Neural cell (in vitro differentiated cells): ENCODE data around the gene PRUNE2. TPM values are rescaled to one million over a fixed set of nuclear protein-coding genes. Genes with fewer than 3 reads are reported as not detected.

Source experiments
- H2AFZ ChIP-seq: fragments of 200-600, 300-800 bp; sonication (generic), shearing (Covaris generic); 2 replicates; pipeline ENCODE4 v1.6.0; 2014; ENCODE audit warnings: low read depth, mild to moderate bottlenecking, antibody characterized with exemption, low read length, moderate library complexity
- H3F3A ChIP-seq: fragments of 200-600 bp; shearing (Covaris generic); 2 replicates; pipeline ENCODE4 v1.6.1; 2016; ENCODE audit warnings: mild to moderate bottlenecking, moderate library complexity, mixed read lengths, antibody characterized with exemption, low read length; ENCODE audit not compliant: insufficient read depth, poor library complexity, severe bottlenecking
- H3K27ac ChIP-seq: fragments of 200-600, 300-800 bp; sonication (generic), shearing (Covaris generic); 2 replicates; pipeline ENCODE4 v1.5.1; 2014; ENCODE audit warnings: mild to moderate bottlenecking, low read length, moderate library complexity
- H3K27me3 ChIP-seq: fragments of 300-800, 200-600 bp; sonication (generic), shearing (Covaris generic); 2 replicates; pipeline ENCODE4 v1.6.0; 2014; ENCODE audit warnings: mild to moderate bottlenecking, low read depth, low read length, moderate library complexity; ENCODE audit not compliant: insufficient read depth
- H3K36me3 ChIP-seq: fragments of 300-800, 200-600 bp; sonication (generic), shearing (Covaris generic); 2 replicates; pipeline ENCODE4 v1.5.1; 2014; ENCODE audit warnings: mild to moderate bottlenecking, antibody characterized with exemption, low read length, moderate library complexity; ENCODE audit not compliant: insufficient read depth
- H3K4me2 ChIP-seq: fragments of 300-800, 200-600 bp; sonication (generic), shearing (Covaris generic); 2 replicates; pipeline ENCODE4 v1.6.0; 2014; ENCODE audit warnings: mild to moderate bottlenecking, low read length
- H3K4me3 ChIP-seq: fragments of 300-800, 200-600 bp; sonication (generic), shearing (Covaris generic); 2 replicates; pipeline ENCODE4 v1.5.1; 2014; ENCODE audit warnings: mild to moderate bottlenecking, low read length, moderate library complexity
- H3K79me2 ChIP-seq: fragments of 200-600 bp; shearing (Covaris generic); replicated peaks from 2 replicates; pipeline ENCODE4 v1.6.0; 2014; ENCODE audit warnings: mild to moderate bottlenecking, low read length, moderate library complexity; ENCODE audit not compliant: insufficient read depth
- H3K9ac ChIP-seq: fragments of 300-800, 200-600 bp; sonication (generic), shearing (Covaris generic); 2 replicates; pipeline ENCODE4 v1.6.1; 2016; ENCODE audit warnings: mild to moderate bottlenecking, low read length, mixed read lengths
- H3K9me2 ChIP-seq: fragments of 200-600 bp; shearing (Covaris generic); 2 replicates; pipeline ENCODE4 v1.6.1; 2016; ENCODE audit warnings: mild to moderate bottlenecking, low read length, mixed read lengths; ENCODE audit not compliant: insufficient read depth
- H3K9me3 ChIP-seq: fragments of 200-600, 300-800 bp; sonication (generic), shearing (Covaris generic); 2 replicates; pipeline ENCODE4 v1.6.1; 2016; ENCODE audit warnings: mild to moderate bottlenecking, mixed run types, low read length, moderate library complexity, mixed read lengths
- H4K20me1 ChIP-seq: fragments of 200-600 bp; shearing (Covaris generic); 2 replicates; pipeline ENCODE4 v1.6.1; 2016; ENCODE audit warnings: mild to moderate bottlenecking, mixed run types; ENCODE audit not compliant: insufficient read depth
- CTCF ChIP-seq: fragments of 450-650 bp; IDR thresholded peaks from 2 replicates; pipeline ENCODE4 v1.5.1; 2014; ENCODE audit warnings: antibody characterized with exemption, mild to moderate bottlenecking, moderate library complexity; ENCODE audit not compliant: poor library complexity, severe bottlenecking
- EP300 ChIP-seq: fragments of 450-650 bp; conservative IDR thresholded peaks from 2 replicates; pipeline ENCODE4 v1.6.1; 2014; ENCODE audit warnings: antibody characterized with exemption, mild to moderate bottlenecking, moderate library complexity; ENCODE audit not compliant: poor library complexity, severe bottlenecking
- EZH2 ChIP-seq: fragments of 200-600, 300-800 bp; shearing (Covaris generic), sonication (generic); IDR thresholded peaks from 2 replicates; pipeline ENCODE4 v1.6.1; 2014; ENCODE audit warnings: antibody characterized with exemption, low read length, borderline replicate concordance, mild to moderate bottlenecking; ENCODE audit not compliant: insufficient read depth, poor library complexity, severe bottlenecking
- MXI1 ChIP-seq: fragments of 450-650 bp; conservative IDR thresholded peaks from 2 replicates; pipeline ENCODE4 v1.6.1; 2014; ENCODE audit warnings: antibody characterized with exemption, mild to moderate bottlenecking; ENCODE audit not compliant: poor library complexity, severe bottlenecking
- POLR2AphosphoS5 ChIP-seq: IDR thresholded peaks from 2 replicates; pipeline ENCODE4 v1.6.1; 2012
- RAD21 ChIP-seq: fragments of 450-650 bp; conservative IDR thresholded peaks from 2 replicates; pipeline ENCODE4 v1.6.1; 2014; ENCODE audit warnings: antibody characterized with exemption, mild to moderate bottlenecking, moderate library complexity
- SMC3 ChIP-seq: fragments of 450-650 bp; conservative IDR thresholded peaks from 2 replicates; pipeline ENCODE4 v1.6.1; 2014; ENCODE audit warnings: antibody characterized with exemption, mild to moderate bottlenecking, moderate library complexity; ENCODE audit not compliant: poor library complexity
- TAF1 ChIP-seq: IDR thresholded peaks from 2 replicates; pipeline ENCODE4 v1.6.1; 2012; ENCODE audit warnings: low read depth
- polyA plus RNA-seq: library from polyadenylated mRNA; depleted of rRNA; stranded (reverse); fragments of >200 nt; gene quantifications from 2 replicates; pipeline ENCODE4 v1.2.3, GENCODE V29; 2014
- TF ChIP-seq, protein P1 (sequence below): IDR thresholded peaks from 2 replicates; pipeline ENCODE4 v1.6.1; 2012; ENCODE audit warnings: borderline replicate concordance

The PRUNE2 gene
- polyA plus RNA-seq, 1 donor from 2014 or later, result 9.7 TPM

- no peaks in the 10 kb centered on the region for H3K79me2 ChIP-seq
- TF ChIP-seq SMC3 (no peak), EZH2 (no peak), RAD21 (no peak), CTCF (no peak), MXI1 (no peak)
- no peak overlapping the region for H3K4me2 ChIP-seq
- no peak overlapping the region for H2AFZ ChIP-seq
- H3K27ac ChIP-seq, result no peak overlapping the region
- no peak overlapping the region for H3K4me3 ChIP-seq
- no peaks in the 10 kb centered on the region for H3K27me3 ChIP-seq
- H3F3A ChIP-seq, result no peaks in the 10 kb centered on the region
- no peaks in the 10 kb centered on the region for H3K36me3 ChIP-seq
- H4K20me1 ChIP-seq, result no peaks in the 10 kb centered on the region
- H3K9me3 ChIP-seq, result no peaks in the 10 kb centered on the region
- no peak overlapping the region for H3K9ac ChIP-seq
- H3K9me2 ChIP-seq, result no peaks in the 10 kb centered on the region
Observed at GRCh38 chr9:76697554-76697953, 208.4 kb downstream of the PRUNE2 start.

- no peak overlapping the region for H3K4me3 ChIP-seq
- no peaks in the 10 kb centered on the region for H3K9me3 ChIP-seq
- no peak overlapping the region for H3K4me2 ChIP-seq
- no peak overlapping the region for H2AFZ ChIP-seq
- H4K20me1 ChIP-seq, result no peaks in the 10 kb centered on the region
- no peak overlapping the region for H3K27ac ChIP-seq
- no peak overlapping the region for H3K9ac ChIP-seq
- no peaks in the 10 kb centered on the region for H3K36me3 ChIP-seq
- no peaks in the 10 kb centered on the region for H3F3A ChIP-seq
- H3K79me2 ChIP-seq, result no peaks in the 10 kb centered on the region
- no peaks in the 10 kb centered on the region for H3K27me3 ChIP-seq
- H3K9me2 ChIP-seq, result no peaks in the 10 kb centered on the region
- TF ChIP-seq EZH2 (no peak), TAF1 (no peak), RAD21 (no peak), EP300 (no peak), CTCF (no peak), MXI1 (no peak), SMC3 (no peak), POLR2AphosphoS5 (no peak)
- TF ChIP-seq, protein P1, sequence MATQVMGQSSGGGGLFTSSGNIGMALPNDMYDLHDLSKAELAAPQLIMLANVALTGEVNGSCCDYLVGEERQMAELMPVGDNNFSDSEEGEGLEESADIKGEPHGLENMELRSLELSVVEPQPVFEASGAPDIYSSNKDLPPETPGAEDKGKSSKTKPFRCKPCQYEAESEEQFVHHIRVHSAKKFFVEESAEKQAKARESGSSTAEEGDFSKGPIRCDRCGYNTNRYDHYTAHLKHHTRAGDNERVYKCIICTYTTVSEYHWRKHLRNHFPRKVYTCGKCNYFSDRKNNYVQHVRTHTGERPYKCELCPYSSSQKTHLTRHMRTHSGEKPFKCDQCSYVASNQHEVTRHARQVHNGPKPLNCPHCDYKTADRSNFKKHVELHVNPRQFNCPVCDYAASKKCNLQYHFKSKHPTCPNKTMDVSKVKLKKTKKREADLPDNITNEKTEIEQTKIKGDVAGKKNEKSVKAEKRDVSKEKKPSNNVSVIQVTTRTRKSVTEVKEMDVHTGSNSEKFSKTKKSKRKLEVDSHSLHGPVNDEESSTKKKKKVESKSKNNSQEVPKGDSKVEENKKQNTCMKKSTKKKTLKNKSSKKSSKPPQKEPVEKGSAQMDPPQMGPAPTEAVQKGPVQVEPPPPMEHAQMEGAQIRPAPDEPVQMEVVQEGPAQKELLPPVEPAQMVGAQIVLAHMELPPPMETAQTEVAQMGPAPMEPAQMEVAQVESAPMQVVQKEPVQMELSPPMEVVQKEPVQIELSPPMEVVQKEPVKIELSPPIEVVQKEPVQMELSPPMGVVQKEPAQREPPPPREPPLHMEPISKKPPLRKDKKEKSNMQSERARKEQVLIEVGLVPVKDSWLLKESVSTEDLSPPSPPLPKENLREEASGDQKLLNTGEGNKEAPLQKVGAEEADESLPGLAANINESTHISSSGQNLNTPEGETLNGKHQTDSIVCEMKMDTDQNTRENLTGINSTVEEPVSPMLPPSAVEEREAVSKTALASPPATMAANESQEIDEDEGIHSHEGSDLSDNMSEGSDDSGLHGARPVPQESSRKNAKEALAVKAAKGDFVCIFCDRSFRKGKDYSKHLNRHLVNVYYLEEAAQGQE, result no peak
Observed at GRCh38 chr9:76697081-76697480, 208.8 kb downstream of the PRUNE2 start.
